Small intestine (tissue), 7 donors: ENCODE measurements around the gene NASP. TPM values are rescaled to one million over a fixed set of nuclear protein-coding genes. Genes with fewer than 3 reads are reported as not detected.

Experiments used
- DNase-seq, 2 donors: peaks; one replicate each; pipeline versions ENCODE4 v3.0.0 to v3.0.0-alpha.2; 2013
- FAIRE-seq: peaks from 2 replicates; lab custom pipeline; 2012; peaks lifted over from hg19 to GRCh38; lab: Jason Lieb, UNC
- H3K27ac ChIP-seq, 3 donors: one replicate each; pipeline ENCODE4 v1.5.1; 2013; ENCODE audit warnings: low read length in 2 of 3, mild to moderate bottlenecking in 2 of 3, control low read depth in 1 of 3, inconsistent platforms in 1 of 3, low read depth in 1 of 3, moderate library complexity in 1 of 3
- H3K27me3 ChIP-seq, 3 donors: one replicate each; pipeline ENCODE4 v1.6.1; 2013; ENCODE audit warnings: low read length in 3 of 3, inconsistent platforms in 1 of 3; ENCODE audit not compliant: control insufficient read depth in 3 of 3, insufficient read depth in 3 of 3
- H3K36me3 ChIP-seq, 3 donors: one replicate each; pipeline ENCODE4 v1.6.1; 2013; ENCODE audit warnings: low read length in 3 of 3, inconsistent platforms in 1 of 3, low read depth in 1 of 3, mild to moderate bottlenecking in 1 of 3, moderate library complexity in 1 of 3; ENCODE audit not compliant: control insufficient read depth in 3 of 3, insufficient read depth in 2 of 3
- H3K4me1 ChIP-seq, 3 donors: one replicate each; pipeline ENCODE4 v1.6.1; 2013; ENCODE audit warnings: low read length in 2 of 3, inconsistent platforms in 1 of 3, low read depth in 1 of 3, mild to moderate bottlenecking in 1 of 3, moderate library complexity in 1 of 3; ENCODE audit not compliant: control insufficient read depth in 3 of 3, insufficient read depth in 2 of 3
- H3K4me3 ChIP-seq, 3 donors: one replicate each; pipeline ENCODE4 v1.5.1; 2013; ENCODE audit warnings: low read length in 3 of 3, control low read depth in 1 of 3, inconsistent platforms in 1 of 3, low read depth in 1 of 3, mild to moderate bottlenecking in 1 of 3, moderate library complexity in 1 of 3
- H3K9me3 ChIP-seq, 2 donors: one replicate each; pipeline ENCODE4 v1.6.1; 2013; ENCODE audit warnings: low read depth in 1 of 2, low read length in 1 of 2; ENCODE audit not compliant: control insufficient read depth in 2 of 2, insufficient read depth in 1 of 2
- WGBS, 3 donors: extraction: QIAGEN DNeasy Blood & Tissue Kit; methylation state at CpG; one replicate each; pipeline ENCODE4 v1.1.7; 2013; 5-methylcytosine and 5-hydroxymethylcytosine counted together
- polyA plus RNA-seq, 4 donors: library from polyadenylated mRNA; stranded (reverse) in 3 of 4; unstranded in 1 of 4; fragments of 200-250 nt in 3 of 4; fragments of 120-200 nt in 1 of 4; gene quantifications; one replicate each; pipeline versions ENCODE4 v1.2.1 to v1.2.3, GENCODE V29; 2013
- donor health status: healthy with polysubstance abuse.
- donor health status: control.
- donor health status: control.
- donor health status: Bipolar disorder and iron deficiency.
- donor health status: healthy.

The NASP gene
- polyA plus RNA-seq, 4 donors = 46.3 to 149 (median 96.9) TPM

GRCh38 chr1:45617618-45618017, 33.8 kb downstream of the NASP start:
- peaks cover 16 to 64% (median 22%) of the 10 kb centered on the region in 3 donors for H3K36me3 ChIP-seq
- no peak overlapping the region for H3K4me3 ChIP-seq
- no peaks in the 10 kb centered on the region for H3K27me3 ChIP-seq
- DNase-seq (no peak), FAIRE-seq (no peak)
- no peaks in the 10 kb centered on the region for H3K9me3 ChIP-seq
- peaks cover 0 to 3% (median 0%) of the 10 kb centered on the region in 3 donors for H3K4me1 ChIP-seq
- H3K27ac ChIP-seq = no peak overlapping the region
- WGBS, 3 donors = 73 to 75% (median 74%) methylated on average over 4 of the region's 4 CpGs

DNA sequence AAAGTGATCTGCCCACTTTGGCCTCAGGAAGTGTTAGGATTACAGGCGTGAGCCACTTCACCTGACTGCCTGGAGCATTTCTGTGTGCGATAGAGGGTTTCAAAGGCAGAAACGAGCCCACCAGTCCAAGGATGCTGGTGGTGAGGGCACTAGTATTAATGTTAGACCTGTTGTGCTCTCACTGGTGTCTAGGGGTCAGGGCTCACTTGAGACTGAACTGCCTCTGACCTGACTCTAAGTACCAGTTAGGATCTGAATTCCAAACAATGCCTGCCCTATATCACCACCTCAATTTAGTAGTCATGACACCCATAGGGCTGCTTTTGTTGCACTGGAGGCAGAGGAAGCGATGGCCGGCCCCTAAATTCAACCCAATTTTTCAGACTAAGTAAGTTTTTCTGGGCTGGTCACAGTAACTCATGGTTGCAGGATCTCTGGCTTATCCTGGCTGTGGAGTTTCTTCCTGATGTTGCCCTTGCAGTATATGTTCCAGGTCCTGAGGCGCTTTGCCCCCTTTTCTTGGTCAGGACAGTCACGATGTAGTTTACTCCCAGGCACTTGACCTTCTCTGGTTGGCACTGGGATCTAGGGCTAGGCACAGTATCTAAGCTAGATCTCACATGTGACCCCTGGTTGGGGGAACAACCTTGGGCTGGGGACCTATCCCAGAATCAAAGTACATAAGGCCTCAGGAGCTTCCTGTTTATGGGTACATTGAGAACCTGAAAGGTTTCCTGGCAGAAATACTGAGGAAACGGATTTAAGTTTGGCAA, 35.5 kb downstream of the NASP start:
- 64 to 76% (median 66%) methylated on average over 8 of the region's 8 CpGs for WGBS, 3 donors
- Histone ChIP-seq H3K27me3 (no peaks in the 10 kb centered on the region), H3K27ac (peak overlapping the region in 1 of 3 donors; percentile 28), H3K36me3 (peaks cover 20 to 71% (median 28%) of the 10 kb centered on the region in 3 donors), H3K4me3 (no peak overlapping the region), H3K4me1 (peaks cover 0 to 3% (median 0%) of the 10 kb centered on the region in 3 donors), H3K9me3 (no peaks in the 10 kb centered on the region)
- DNase-seq = no peak
- FAIRE-seq = no peak

GRCh38 chr1:45620588-45621500, 37.0 kb downstream of the NASP start:
- DNase-seq = no peak
- Histone ChIP-seq H3K27ac (peak overlapping the region in 2 of 3 donors; percentile 25 to 47), H3K36me3 (peaks cover 12 to 69% (median 23%) of the 10 kb centered on the region in 3 donors), H3K9me3 (no peaks in the 10 kb centered on the region), H3K4me1 (peaks cover 0 to 3% (median 0%) of the 10 kb centered on the region in 3 donors), H3K27me3 (no peaks in the 10 kb centered on the region), H3K4me3 (no peak overlapping the region)
- 85 to 90% (median 86%) methylated on average over 17 of the region's 17 CpGs for WGBS, 3 donors
- FAIRE-seq = no peak

DNA sequence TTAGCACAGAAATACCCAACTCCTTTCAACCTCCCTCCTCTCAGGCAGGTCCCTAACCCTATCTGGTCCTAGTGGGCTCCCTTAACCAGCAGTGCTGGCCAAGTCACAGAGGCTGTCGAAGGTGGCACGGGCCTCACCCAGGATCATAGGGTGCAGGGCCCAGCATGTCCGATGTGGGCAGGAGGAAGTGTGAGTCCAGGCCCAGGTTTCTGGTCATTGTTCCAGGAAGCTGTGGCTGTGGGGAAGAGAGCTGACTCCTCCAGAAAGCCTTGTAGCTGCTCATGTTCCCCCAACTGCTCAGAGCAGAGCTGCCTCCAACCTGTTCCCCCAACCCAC, 37.6 kb downstream of the NASP start:
- Histone ChIP-seq H3K9me3 (no peaks in the 10 kb centered on the region), H3K4me1 (peaks cover 0 to 3% (median 0%) of the 10 kb centered on the region in 3 donors), H3K36me3 (peaks cover 9 to 68% (median 21%) of the 10 kb centered on the region in 3 donors), H3K4me3 (no peak overlapping the region), H3K27ac (peak overlapping the region in 1 of 3 donors; percentile 47), H3K27me3 (no peaks in the 10 kb centered on the region)
- 28 to 54% (median 44%) methylated on average over 3 of the region's 3 CpGs for WGBS, 3 donors
- DNase-seq (no peak), FAIRE-seq (no peak)

- Histone ChIP-seq H3K36me3 (peaks cover 8 to 69% (median 18%) of the 10 kb centered on the region in 3 donors), H3K27ac (peak overlapping the region in 1 of 3 donors; percentile 8), H3K4me3 (no peak overlapping the region), H3K27me3 (no peaks in the 10 kb centered on the region), H3K9me3 (no peaks in the 10 kb centered on the region), H3K4me1 (peaks cover 0 to 3% (median 0%) of the 10 kb centered on the region in 3 donors)
- 60 to 70% (median 66%) methylated on average over 17 to 18 of the region's 18 CpGs for WGBS, 3 donors
- FAIRE-seq (no peak), DNase-seq (no peak)
These were observed 38.2 kb downstream of the NASP start for GRCh38 chr1:45621895-45622523.

- H3K27ac ChIP-seq = no peak overlapping the region
These were observed 38.9 kb downstream of the NASP start for GRCh38 chr1:45622524-45623394.

DNA sequence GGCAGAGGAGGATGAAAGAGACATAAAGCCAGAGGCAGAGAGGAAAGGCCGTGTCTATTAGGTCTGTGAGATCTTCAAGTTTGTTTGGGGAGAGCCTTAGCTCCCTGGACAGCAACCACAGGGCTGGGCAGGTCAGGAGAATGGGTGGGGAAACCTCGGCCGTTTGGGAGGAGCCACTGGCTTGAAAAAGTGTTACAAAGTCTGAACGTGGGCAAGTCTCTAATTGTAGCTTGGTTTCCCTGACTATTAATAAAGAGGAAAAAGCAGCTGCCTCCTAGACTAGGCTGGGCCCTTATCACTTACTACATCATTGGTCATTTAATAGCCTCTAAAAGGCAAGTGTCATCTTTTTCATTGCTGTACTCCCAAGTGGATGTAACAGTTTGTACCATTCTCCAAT, 40.1 kb downstream of the NASP start, which contains the start of gene CCDC17:
Gene CCDC17, minus strand, starts transcription at position 83 of the 400 bp plus-strand sequence. CDS start 145 bp downstream, outside the sequence.
- no peaks in the 10 kb centered on the region for H3K27me3 ChIP-seq
- peak; percentile 11 to 15 for DNase-seq
- no peak within 1 kb of the TSS for H3K27ac ChIP-seq
- no peak for FAIRE-seq
- peaks cover 0 to 3% (median 0%) of the 10 kb centered on the region in 3 donors for H3K4me1 ChIP-seq
- WGBS, 3 donors = 29 to 42% (median 32%) methylated on average over 4 of the region's 4 CpGs
- H3K9me3 ChIP-seq = no peaks in the 10 kb centered on the region
- peak within 1 kb of the TSS in 1 of 3 donors; percentile 14 for H3K4me3 ChIP-seq
- H3K36me3 ChIP-seq = peaks cover 12 to 71% (median 25%) of the 10 kb centered on the region in 3 donors

More at GRCh38 chr1:45622524-45623394, 38.9 kb downstream of the NASP start:
- FAIRE-seq (no peak), DNase-seq (peak in 1 of 2 donors; percentile 42)
- peak overlapping the region in 1 of 3 donors; percentile 14 for H3K4me3 ChIP-seq
- H3K4me1 ChIP-seq = peaks cover 0 to 3% (median 0%) of the 10 kb centered on the region in 3 donors
- no peaks in the 10 kb centered on the region for H3K27me3 ChIP-seq
- 73 to 87% (median 86%) methylated on average over 75 to 78 of the region's 78 CpGs for WGBS, 3 donors
- peaks cover 7 to 66% (median 19%) of the 10 kb centered on the region in 3 donors for H3K36me3 ChIP-seq
- no peaks in the 10 kb centered on the region for H3K9me3 ChIP-seq
